GM12878 (cell line): ENCODE results near the gene ERICH4. TPM values are rescaled to one million over a fixed set of nuclear protein-coding genes. Genes with fewer than 3 reads are reported as not detected.

ENCODE experiments used
- ATAC-seq: fragments of 200-7000 bp; cut with Tn5 transposase; 3 replicates; pipeline ENCODE4 v1.9.1; 2020; ENCODE audit warnings: mild to moderate bottlenecking, moderate library complexity
- BruUV-seq: library from RNA; stranded (reverse); fragments of 400-500 nt; replicated peaks from 2 replicates; lab custom pipeline; 2021; lab: Mats Ljungman, UMichigan
- CTCF ChIA-PET: fragments of 300-600 bp; sonication (Branson Sonifier 250); formaldehyde crosslinking; extraction: SDS; loops from one replicate; lab custom pipeline; 2021; ENCODE audit warnings: inconsistent platforms; lab: Yijun Ruan, JAX
- POLR2A ChIA-PET: fragments of 350-600 bp; formaldehyde crosslinking; extraction: SDS; loops from one replicate; lab custom pipeline; 2021; ENCODE audit warnings: inconsistent platforms; lab: Charles Lee
- RAD21 ChIA-PET: fragments of 300-600 bp; sonication (Branson Sonifier 250); formaldehyde crosslinking; loops from one replicate; lab custom pipeline; 2023; ENCODE audit warnings: antibody characterized with exemption; ENCODE audit not compliant: unreplicated experiment; lab: Charles Lee
- SMC1A ChIA-PET: fragments of 300-600 bp; sonication (Branson Sonifier 250); formaldehyde crosslinking; loops from one replicate; lab custom pipeline; 2023; ENCODE audit not compliant: unreplicated experiment, uncharacterized antibody; lab: Charles Lee
- DNase-seq: peaks from one replicate; pipeline ENCODE4 v3.0.0-alpha.2; 2011; ENCODE audit warnings: low read depth, low spot score
- FAIRE-seq: peaks from 3 replicates; lab custom pipeline; 2011; peaks lifted over from hg19 to GRCh38; lab: Jason Lieb, UNC
- H2AFZ ChIP-seq: 2 replicates; pipeline ENCODE4 v1.6.0; 2011; ENCODE audit warnings: low read depth, low read length, control low read depth; ENCODE audit not compliant: control insufficient read depth
- H3K27ac ChIP-seq: 2 replicates; pipeline ENCODE4 v1.5.1; 2011; ENCODE audit warnings: control low read depth; ENCODE audit not compliant: control insufficient read depth, insufficient read depth
- H3K27me3 ChIP-seq, 2 experiments: replicated peaks in 1 of 2; 2 replicates each; pipeline versions ENCODE4 v1.6.0 to v1.6.1; 2011; ENCODE audit warnings: low read length in 1 of 2; ENCODE audit not compliant: control insufficient read depth in 2 of 2, insufficient read depth in 2 of 2
- H3K36me3 ChIP-seq, 2 experiments: 2 replicates each; pipeline ENCODE4 v1.5.1; 2011; ENCODE audit warnings: low read length in 1 of 2; ENCODE audit not compliant: control insufficient read depth in 2 of 2, insufficient read depth in 2 of 2
- H3K4me1 ChIP-seq: 2 replicates; pipeline ENCODE4 v1.6.1; 2011; ENCODE audit warnings: mild to moderate bottlenecking, low read length, moderate library complexity, mixed read lengths; ENCODE audit not compliant: control insufficient read depth, insufficient read depth
- H3K4me2 ChIP-seq: 2 replicates; pipeline ENCODE4 v1.6.0; 2011; ENCODE audit warnings: control low read depth; ENCODE audit not compliant: control insufficient read depth, insufficient read depth
- H3K4me3 ChIP-seq: fragments of 200-600 bp; sonication (generic); 2 replicates; pipeline ENCODE4 v1.5.1; 2016
- H3K79me2 ChIP-seq: 2 replicates; pipeline ENCODE4 v1.6.0; 2011; ENCODE audit warnings: low read length; ENCODE audit not compliant: control insufficient read depth, insufficient read depth
- H3K9ac ChIP-seq: 2 replicates; pipeline ENCODE4 v1.8.0; 2011; ENCODE audit warnings: low read length, control low read depth, mixed read lengths; ENCODE audit not compliant: control insufficient read depth, insufficient read depth
- H3K9me3 ChIP-seq: replicated peaks from 3 replicates; pipeline ENCODE4 v1.5.1; 2011; ENCODE audit warnings: mild to moderate bottlenecking, low read length; ENCODE audit not compliant: control insufficient read depth, insufficient read depth
- H4K20me1 ChIP-seq: 2 replicates; pipeline ENCODE4 v1.6.0; 2011; ENCODE audit not compliant: control insufficient read depth, insufficient read depth
- ATF7 ChIP-seq: fragments of 450-650 bp; IDR thresholded peaks from 2 replicates; pipeline ENCODE4 v1.6.1; 2016; ENCODE audit warnings: low read depth, mild to moderate bottlenecking
- BMI1 ChIP-seq: fragments of 450-650 bp; IDR thresholded peaks from 2 replicates; pipeline ENCODE4 v1.6.1; 2016; ENCODE audit warnings: mild to moderate bottlenecking, moderate library complexity, borderline replicate concordance
- ETV6 ChIP-seq, 2 experiments: fragments of 450-650 bp in 1 of 2; IDR thresholded peaks in 1 of 2; conservative IDR thresholded peaks in 1 of 2; 2 replicates each; pipeline ENCODE4 v1.6.1; 2014; ENCODE audit warnings: antibody characterized with exemption in 1 of 2, borderline replicate concordance in 1 of 2, low read depth in 1 of 2, mild to moderate bottlenecking in 1 of 2, moderate library complexity in 1 of 2
- IKZF2 ChIP-seq, 2 experiments: fragments of 450-650 bp; IDR thresholded peaks; 2 replicates each; pipeline ENCODE4 v1.6.1; 2017; ENCODE audit warnings: mild to moderate bottlenecking in 2 of 2, moderate library complexity in 2 of 2
- MEF2A ChIP-seq: IDR thresholded peaks from 2 replicates; pipeline ENCODE4 v1.6.1; 2011; ENCODE audit warnings: low read depth, mild to moderate bottlenecking, low read length, moderate library complexity; ENCODE audit not compliant: insufficient read depth
- MYB ChIP-seq: fragments of 150-350 bp; IDR thresholded peaks from 2 replicates; pipeline ENCODE4 v1.6.1; 2014; ENCODE audit warnings: mild to moderate bottlenecking, low read depth, low read length, borderline replicate concordance
- RFX5 ChIP-seq: IDR thresholded peaks from 2 replicates; pipeline ENCODE4 v1.6.1; 2011; ENCODE audit warnings: low read depth, low read length, improper control_type of control experiment
- RUNX3 ChIP-seq: IDR thresholded peaks from 2 replicates; pipeline ENCODE4 v1.6.1; 2012; ENCODE audit warnings: low read length, inconsistent platforms
- SMAD1 ChIP-seq: fragments of 450-650 bp; IDR thresholded peaks from 2 replicates; pipeline ENCODE4 v1.6.1; 2018; ENCODE audit warnings: mild to moderate bottlenecking, low read depth; ENCODE audit not compliant: partially characterized antibody
- SREBF1 ChIP-seq: IDR thresholded peaks from 2 replicates; pipeline ENCODE4 v1.6.1; 2012; ENCODE audit warnings: mild to moderate bottlenecking, low read length
- SUZ12 ChIP-seq: fragments of 200-600 bp; sonication (generic); IDR thresholded peaks from one replicate; pipeline ENCODE4 v1.6.1; 2018; ENCODE audit warnings: antibody characterized with exemption, mild to moderate bottlenecking; ENCODE audit not compliant: unreplicated experiment
- ZNF622 ChIP-seq: fragments of 450-650 bp; IDR thresholded peaks from 2 replicates; pipeline ENCODE4 v1.6.1; 2017; ENCODE audit warnings: mild to moderate bottlenecking, inconsistent platforms
- WGBS: methylation state at CpG from one replicate; pipeline ENCODE4 v1.1.6; 2016; ENCODE audit warnings: low lambda C conversion rate; ENCODE audit not compliant: insufficient replicate concordance, insufficient coverage; ENCODE audit errors: missing lambda C conversion rate; 5-methylcytosine and 5-hydroxymethylcytosine counted together
- in situ Hi-C: fragments of 300-500 bp; cut with MboI; formaldehyde crosslinking; loops from 9 replicates; pipeline ENCODE4 v1.14.3; 2018; ENCODE audit warnings: mixed read lengths
- intact Hi-C: fragments of 100-400 bp; cut with micrococcal nuclease; formaldehyde crosslinking; loops from one replicate; pipeline ENCODE4 v1.14.2; 2022; ENCODE audit not compliant: unreplicated experiment
- polyA plus RNA-seq, 11 experiments: library from polyadenylated mRNA; depleted of rRNA in 4 of 11; unstranded in 6 of 11; stranded (reverse) in 5 of 11; fragments of >200 nt; fragmentation: Nextera tagmentation in 4 of 11; fragmentation: Illumina TruSeq in 1 of 11; extraction: Ambion mirVana in 4 of 11; extraction: Trizol in 1 of 11; gene quantifications; 1 replicate in 1 of 11; 2 replicates in 10 of 11; pipeline versions ENCODE4 v1.2.1 to v1.2.3, GENCODE V29; 2011 to 2016; ENCODE audit warnings: inconsistent platforms in 2 of 11, missing spikeins in 2 of 11, low read depth in 1 of 11
- total RNA-seq, 4 experiments: library from RNA; depleted of rRNA in 3 of 4; stranded (reverse); fragments of >200 nt in 3 of 4; fragmentation: Illumina TruSeq in 1 of 4; extraction: Trizol in 1 of 4; gene quantifications; 2 replicates each; pipeline versions ENCODE4 v1.2.1 to v1.2.3, GENCODE V29; 2013 to 2021
- TF ChIP-seq, protein P1 (sequence below): fragments of 450-650 bp; formaldehyde crosslinking; IDR thresholded peaks from 2 replicates; pipeline ENCODE4 v1.4.0; 2022; ENCODE audit warnings: mild to moderate bottlenecking, moderate library complexity

ERICH4 gene
- total and polyA plus RNA-seq, 10 of the 15 experiments (the other 5 are each of a cell fraction or from before 2014, with no cell fraction given), result not detected

- H3K36me3 ChIP-seq, result no peaks in the 10 kb centered on the region
- H3K27me3 ChIP-seq, result no peaks in the 10 kb centered on the region; a peak in 1 of 4 replicates
- no peak overlapping the region for H2AFZ ChIP-seq
- TF ChIP-seq BMI1, result no peak
- TF ChIP-seq RFX5, result no peak
- TF ChIP-seq SREBF1, result no peak
- TF ChIP-seq MEF2A, result no peak
- TF ChIP-seq RUNX3, result peak; percentile 76
- TF ChIP-seq ATF7, result 0 out of 2 replicates have a peak, but pooled peaks have one; percentile 12
- no peak for TF ChIP-seq ZNF622
- TF ChIP-seq ETV6 (conservative IDR thresholded peaks at IDR 0.05 in 1 of 2, IDR thresholded peaks at IDR 0.05 in 1 of 2; ENCODE audit: borderline replicate concordance in 1 of 2, low read depth in 1 of 2), result no peak
- TF ChIP-seq, protein P1, sequence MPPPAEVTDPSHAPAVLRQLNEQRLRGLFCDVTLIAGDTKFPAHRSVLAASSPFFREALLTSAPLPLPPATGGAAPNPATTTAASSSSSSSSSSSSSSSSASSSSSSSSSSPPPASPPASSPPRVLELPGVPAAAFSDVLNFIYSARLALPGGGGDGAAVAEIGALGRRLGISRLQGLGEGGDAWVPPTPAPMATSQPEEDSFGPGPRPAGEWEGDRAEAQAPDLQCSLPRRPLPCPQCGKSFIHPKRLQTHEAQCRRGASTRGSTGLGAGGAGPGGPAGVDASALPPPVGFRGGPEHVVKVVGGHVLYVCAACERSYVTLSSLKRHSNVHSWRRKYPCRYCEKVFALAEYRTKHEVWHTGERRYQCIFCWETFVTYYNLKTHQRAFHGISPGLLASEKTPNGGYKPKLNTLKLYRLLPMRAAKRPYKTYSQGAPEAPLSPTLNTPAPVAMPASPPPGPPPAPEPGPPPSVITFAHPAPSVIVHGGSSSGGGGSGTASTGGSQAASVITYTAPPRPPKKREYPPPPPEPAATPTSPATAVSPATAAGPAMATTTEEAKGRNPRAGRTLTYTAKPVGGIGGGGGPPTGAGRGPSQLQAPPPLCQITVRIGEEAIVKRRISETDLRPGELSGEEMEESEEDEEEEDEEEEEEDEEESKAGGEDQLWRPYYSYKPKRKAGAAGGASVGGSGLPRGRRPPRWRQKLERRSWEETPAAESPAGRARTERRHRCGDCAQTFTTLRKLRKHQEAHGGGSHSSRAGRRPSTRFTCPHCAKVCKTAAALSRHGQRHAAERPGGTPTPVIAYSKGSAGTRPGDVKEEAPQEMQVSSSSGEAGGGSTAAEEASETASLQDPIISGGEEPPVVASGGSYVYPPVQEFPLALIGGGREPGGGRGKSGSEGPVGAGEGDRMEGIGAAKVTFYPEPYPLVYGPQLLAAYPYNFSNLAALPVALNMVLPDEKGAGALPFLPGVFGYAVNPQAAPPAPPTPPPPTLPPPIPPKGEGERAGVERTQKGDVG (CRISPR knock-in tag), result no peak
- peak in 1 of 2 experiments; percentile 14; a peak in 1 of 4 replicates for TF ChIP-seq IKZF2 (IDR thresholded peaks at IDR 0.05)
- no peak for TF ChIP-seq MYB
- TF ChIP-seq SUZ12, result no peak
- no peak for TF ChIP-seq SMAD1
- peak; percentile 94 for FAIRE-seq
- peaks cover 33% of the 10 kb centered on the region for H3K4me1 ChIP-seq
- ChIA-PET CTCF (interaction anchor here (0.6 to 2.6 kb wide), 13 partner anchors 9 to 141 kb away, joined by 3 to 27 read pairs (median 4); partner anchors contain the start of gene B9D2), RAD21 (interaction anchor here (0.8 to 1.9 kb wide), 6 partner anchors 8 to 111 kb away, joined by 3 to 8 read pairs (median 4); no protein-coding TSS in a partner anchor), SMC1A (interaction anchor here (0.6 to 2.4 kb wide), 13 partner anchors 8 to 121 kb away, joined by 3 to 9 read pairs (median 3); no protein-coding TSS in a partner anchor), POLR2A (interaction anchor here (0.7 to 1.3 kb wide), 3 partner anchors 8 to 441 kb away, joined by 3 to 10 read pairs (median 7); no protein-coding TSS in a partner anchor)
- DNase-seq, result peak; percentile 53
- BruUV-seq, result no TSS peak
- H3K27ac ChIP-seq, result no peak overlapping the region
- no peak overlapping the region for H3K9ac ChIP-seq
- H3K9me3 ChIP-seq, result no peaks in the 10 kb centered on the region
- peak overlapping the region; percentile 21 for H3K4me2 ChIP-seq
- in situ Hi-C loops, result no loop called here
- no peak overlapping the region for H3K4me3 ChIP-seq
- WGBS, result no CpG with 5 or more reads among the region's 1 CpG
- H3K79me2 ChIP-seq, result no peaks in the 10 kb centered on the region
- H4K20me1 ChIP-seq, result no peaks in the 10 kb centered on the region
- ATAC-seq, result peak; percentile 100
- intact Hi-C loops, result no loop called here
Observed at GRCh38 chr19:41457241-41457640, 14.3 kb downstream of the ERICH4 start.
